GM18508 (cell line): ENCODE results near the gene PSD4.

Experiments used
- ATAC-seq: cut with Tn5 transposase; IDR thresholded peaks from one replicate; pipeline ENCODE4 v1.9.1; 2021; ENCODE audit warnings: moderate number of reproducible peaks; ENCODE audit not compliant: insufficient read depth, unreplicated experiment

The PSD4 gene

DNA sequence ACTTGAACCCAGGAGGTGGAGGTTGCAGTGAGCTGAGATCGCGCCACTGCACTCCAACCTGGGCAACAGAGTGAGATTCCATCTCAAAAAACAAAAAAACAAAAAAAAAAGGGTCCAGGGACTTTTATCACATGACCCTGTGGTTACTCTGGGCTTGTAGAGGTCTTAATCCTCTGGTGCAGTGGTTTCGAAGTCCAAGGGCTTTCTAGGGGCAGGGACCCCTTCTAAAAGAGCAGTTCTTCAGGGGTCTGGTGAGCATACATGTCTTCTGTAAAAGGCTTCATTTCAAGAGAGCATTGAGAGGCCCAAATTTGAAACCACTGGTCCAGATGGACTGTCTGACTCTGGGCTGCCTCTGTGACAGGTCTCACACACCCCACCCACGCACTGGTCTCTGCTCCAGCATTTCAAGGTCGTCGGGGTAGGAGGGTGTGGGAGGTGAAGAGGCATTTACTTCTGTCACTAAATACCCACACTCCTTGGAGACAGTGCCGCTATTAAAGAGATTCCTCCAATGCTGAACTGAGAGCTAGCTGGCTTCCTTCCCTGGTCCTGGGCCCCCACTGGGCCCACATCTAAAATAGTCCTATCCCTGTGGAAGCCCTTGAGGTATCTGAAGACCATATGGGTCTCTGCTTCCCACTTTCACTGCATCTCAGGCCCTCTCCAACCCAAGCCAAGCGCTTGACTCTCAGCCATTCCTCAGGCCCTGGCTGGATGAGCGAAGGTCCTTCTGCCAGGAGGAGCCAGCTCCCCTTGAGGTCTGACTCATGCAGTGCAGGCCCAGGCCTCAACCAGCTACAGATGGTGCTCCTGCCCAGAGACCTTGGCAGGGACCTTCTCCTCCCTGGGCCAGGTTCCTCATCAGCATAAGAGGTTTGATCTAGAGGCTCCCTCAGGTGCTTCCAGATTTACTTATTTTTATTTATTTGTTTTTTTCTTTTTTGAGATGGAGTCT, 60.1 kb downstream of the PSD4 start:
- ATAC-seq = no peak

DNA sequence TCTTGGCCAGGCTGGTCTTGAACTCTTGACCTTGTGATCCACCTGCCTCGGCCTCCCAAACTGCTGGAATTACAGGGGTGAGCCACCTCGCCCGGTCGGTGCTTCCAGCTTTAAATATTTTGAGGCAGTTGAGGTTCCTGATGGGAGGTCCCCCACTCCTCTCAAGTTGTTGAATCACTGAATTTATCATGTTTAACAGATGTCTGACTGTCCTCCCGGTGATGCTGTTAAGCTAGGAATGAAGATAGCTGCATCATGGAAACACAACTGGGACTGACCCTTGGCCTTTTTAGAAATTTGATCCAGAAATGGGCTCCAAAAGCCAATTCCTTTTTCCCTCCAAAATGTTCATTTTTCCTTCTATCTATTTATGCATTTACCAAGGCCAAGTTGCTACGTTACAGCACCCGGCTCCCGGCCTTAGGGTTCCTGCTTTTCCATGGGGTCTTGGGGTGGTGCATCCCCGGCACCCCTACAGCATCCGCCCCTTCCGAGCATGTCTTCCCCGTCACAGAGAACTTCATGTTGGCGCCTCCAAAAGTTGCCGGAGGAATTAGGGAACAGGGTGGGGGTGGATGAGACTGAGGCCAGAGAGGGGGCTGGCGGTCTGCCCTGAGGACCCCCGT, 61.1 kb downstream of the PSD4 start:
- ATAC-seq = no peak

GRCh38 chr2:113235347-113236226, 61.8 kb downstream of the PSD4 start:
- peak; percentile 69 for ATAC-seq

GRCh38 chr2:113236367-113237159, 62.8 kb downstream of the PSD4 start:
- ATAC-seq = no peak

DNA sequence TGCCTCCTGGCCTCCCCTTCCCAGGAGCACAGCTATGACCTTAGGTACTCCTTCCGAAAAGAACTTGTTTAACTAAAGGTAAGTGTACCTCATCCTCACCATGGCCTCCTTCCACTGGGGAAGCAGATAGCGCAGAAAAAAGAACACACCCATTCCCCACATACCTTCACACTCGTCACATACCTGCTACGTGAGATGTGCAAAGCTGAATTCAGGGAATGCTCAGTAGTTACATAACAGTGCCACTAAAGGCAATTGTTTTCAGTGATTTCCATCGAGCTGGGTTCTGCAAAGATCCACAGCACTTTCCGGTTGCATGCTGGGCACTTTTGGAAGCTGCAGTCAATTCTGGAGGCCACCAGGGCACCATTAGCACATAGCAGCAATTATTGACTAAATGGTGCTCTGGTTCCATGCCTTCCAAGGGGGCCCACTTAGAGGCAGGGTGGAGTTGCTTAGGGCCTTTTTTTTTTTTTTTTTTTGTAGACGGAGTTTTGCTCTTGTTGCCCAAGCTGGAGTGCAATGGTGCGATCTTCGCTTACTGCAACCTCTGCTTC, 63.9 kb downstream of the PSD4 start:
- no peak for ATAC-seq

DNA sequence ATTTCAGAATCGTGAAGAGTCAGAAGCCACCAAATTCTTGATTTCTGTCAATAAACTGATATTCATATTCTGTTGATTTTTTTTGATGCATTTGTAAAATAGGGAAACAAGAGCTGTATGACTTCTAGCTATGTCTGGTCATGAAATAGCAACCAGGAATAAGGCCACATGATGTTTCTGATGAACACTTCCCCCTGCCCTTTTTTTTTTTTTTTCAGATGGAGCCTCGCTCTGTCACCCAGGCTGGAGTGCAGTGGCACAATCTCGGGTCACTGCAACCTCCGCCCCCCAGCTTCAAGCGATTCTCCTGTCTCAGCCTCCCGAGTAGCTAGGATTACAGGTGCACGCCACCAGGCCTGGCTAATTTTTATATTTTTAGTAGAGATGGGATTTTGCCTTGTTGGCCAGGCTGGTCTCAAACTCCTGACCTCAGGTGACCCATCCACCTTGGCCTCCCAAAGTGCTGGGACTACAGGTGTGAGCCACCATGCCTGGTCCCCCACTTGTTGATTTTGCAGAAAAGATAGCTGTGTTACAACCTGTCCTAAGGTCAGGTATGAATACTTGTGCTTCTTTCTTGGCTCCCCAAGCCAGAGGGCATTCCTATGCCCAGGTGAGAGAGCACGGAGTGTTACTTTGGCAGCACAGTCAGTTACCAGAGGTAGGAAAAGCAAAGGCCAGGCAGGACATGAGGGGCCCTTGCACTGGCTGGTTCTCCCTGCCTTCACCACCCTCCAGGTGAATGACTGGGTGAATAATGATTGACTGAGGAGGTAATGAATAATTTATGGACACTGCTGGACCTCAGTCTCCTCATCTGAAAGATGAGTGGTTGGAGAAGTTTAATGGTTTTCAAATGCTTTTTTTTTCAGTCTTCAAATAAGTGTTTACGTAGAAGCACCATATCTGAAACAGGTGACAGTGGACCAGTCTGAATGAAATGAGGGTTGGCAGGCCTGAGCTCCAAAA, 65.4 kb downstream of the PSD4 start:
- no peak for ATAC-seq

DNA sequence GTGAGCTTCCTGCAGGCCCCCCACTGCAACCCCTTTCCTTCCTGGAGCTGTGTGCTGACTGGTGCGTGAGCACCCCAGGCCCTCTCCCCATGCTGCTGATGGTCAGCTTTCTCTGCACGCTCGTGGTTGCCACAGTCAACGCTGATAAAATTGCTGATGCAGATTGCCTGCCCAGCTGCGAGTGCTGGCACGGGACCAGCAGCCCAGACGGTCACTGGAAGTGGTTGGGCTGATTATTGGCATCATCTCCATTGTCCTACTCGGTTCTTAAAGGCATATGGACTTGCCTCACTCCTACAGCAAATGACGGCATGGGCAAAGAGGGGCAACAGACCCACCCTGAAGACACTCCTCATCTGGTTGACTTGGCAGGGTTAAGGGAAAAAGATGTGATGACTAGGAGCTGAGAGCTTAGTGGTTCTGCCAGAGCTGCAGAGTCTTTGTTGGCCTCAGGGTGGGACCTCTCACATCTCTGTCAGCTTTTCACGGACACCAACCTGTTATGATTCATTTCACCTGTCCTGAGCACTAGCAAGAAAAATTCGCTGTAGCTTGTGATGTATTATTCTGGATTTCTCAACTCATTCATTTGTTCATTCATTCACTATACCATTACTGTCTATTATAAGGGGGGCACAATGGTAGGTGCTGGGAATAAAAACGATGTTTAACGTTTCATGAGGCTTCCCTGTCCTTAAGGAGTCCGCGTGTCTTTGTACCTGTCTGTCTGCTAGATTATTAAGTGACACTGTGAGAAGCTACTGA, 66.6 kb downstream of the PSD4 start:
- ATAC-seq = no peak

- ATAC-seq = no peak
Observed at GRCh38 chr2:113240915-113241911, 67.4 kb downstream of the PSD4 start.

DNA sequence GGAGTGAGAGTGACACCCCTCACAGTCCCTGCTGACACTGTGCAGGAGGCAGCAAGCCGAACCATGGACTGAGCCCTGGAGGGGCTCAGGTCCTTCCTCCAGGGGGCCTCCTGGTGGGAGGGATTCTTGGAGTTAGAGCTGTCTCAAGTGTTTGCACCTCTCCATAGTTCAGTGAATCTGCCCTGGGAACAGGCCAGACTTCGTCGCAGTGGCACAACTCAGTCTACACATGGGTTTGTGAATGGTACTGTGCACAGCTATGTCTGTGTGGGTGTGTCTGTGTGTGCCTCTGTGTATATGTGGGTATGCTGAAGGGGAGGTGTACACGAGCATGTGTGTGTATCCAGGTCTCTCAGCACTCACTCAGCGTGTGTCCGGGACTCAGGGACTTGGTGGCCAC, 68.6 kb downstream of the PSD4 start:
- no peak for ATAC-seq

GRCh38 chr2:113245276-113245711, 71.5 kb downstream of the PSD4 start:
- no peak for ATAC-seq

- ATAC-seq = no peak
Observed at GRCh38 chr2:113246606-113247005, 72.8 kb downstream of the PSD4 start.

GRCh38 chr2:113248997-113249770, 75.4 kb downstream of the PSD4 start:
- ATAC-seq = peak; percentile 52

DNA sequence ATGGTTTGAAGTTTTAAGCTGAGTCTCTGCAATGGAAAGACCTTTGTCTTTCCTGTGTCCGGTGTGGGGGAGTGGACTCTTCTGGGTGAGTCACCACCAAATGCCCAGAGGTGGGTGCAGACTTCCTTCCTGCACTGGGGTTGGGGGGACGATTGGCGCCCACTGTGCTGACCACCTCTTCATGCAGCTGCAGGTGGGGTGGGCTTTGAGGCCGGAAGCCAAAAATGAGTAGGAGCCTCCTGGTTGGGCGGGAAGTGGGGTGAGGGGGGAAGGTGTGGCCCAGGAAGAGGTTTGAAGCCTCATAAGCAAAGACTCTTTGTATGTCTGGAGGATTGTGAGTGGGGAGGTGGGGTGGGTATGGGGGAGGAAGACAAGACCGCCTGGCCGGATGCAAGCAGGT, 77.3 kb downstream of the PSD4 start:
- no peak for ATAC-seq

GRCh38 chr2:113252047-113252590, 78.3 kb downstream of the PSD4 start:
- ATAC-seq = no peak

GRCh38 chr2:113253453-113253852, 79.7 kb downstream of the PSD4 start:
- ATAC-seq = no peak
